ENCODE measurements around the gene SPINK5.
"Not testable (repeated sequence)": the region's sequence is repeated elsewhere in the genome, so short reads cannot be mapped to it uniquely, and the experiment has no call there.

Gene SPINK5

GRCh38 chr5:148042881-148043280 lies 20.9 kb upstream of the SPINK5 start:
- DNase-seq (ENCODE audit: low read depth), result no peak
- no peak overlapping the region for H3K4me3 ChIP-seq (ENCODE audit: low read length)
- TF ChIP-seq, protein P1, sequence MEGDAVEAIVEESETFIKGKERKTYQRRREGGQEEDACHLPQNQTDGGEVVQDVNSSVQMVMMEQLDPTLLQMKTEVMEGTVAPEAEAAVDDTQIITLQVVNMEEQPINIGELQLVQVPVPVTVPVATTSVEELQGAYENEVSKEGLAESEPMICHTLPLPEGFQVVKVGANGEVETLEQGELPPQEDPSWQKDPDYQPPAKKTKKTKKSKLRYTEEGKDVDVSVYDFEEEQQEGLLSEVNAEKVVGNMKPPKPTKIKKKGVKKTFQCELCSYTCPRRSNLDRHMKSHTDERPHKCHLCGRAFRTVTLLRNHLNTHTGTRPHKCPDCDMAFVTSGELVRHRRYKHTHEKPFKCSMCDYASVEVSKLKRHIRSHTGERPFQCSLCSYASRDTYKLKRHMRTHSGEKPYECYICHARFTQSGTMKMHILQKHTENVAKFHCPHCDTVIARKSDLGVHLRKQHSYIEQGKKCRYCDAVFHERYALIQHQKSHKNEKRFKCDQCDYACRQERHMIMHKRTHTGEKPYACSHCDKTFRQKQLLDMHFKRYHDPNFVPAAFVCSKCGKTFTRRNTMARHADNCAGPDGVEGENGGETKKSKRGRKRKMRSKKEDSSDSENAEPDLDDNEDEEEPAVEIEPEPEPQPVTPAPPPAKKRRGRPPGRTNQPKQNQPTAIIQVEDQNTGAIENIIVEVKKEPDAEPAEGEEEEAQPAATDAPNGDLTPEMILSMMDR (conservative IDR thresholded peaks at IDR 0.05; ENCODE audit: low read depth, low read length), result no peak

DNA sequence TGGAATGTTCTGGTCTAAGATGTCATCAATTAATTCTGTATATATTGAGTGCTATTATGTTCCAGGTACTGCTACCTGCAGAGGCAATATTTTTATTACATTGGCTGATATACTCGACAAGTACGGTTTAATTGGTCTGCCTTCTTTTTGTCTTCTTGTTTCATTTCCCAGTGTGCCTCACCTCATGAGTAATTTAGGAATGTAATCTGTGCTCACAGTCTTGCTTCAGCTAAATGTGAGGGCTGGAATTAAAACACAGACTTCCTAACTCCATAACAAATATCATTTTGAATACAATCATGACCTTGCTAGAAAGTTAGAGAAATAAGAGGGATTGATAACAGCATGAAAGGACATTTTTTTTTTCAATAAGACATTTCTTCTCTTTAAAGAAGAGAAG lies 20.1 kb upstream of the SPINK5 start:
- DNase-seq (ENCODE audit: low read depth), result no peak
- TF ChIP-seq, protein P1 (conservative IDR thresholded peaks at IDR 0.05; ENCODE audit: low read depth, low read length), result no peak
- no peak overlapping the region for H3K4me3 ChIP-seq (ENCODE audit: low read length)

DNA sequence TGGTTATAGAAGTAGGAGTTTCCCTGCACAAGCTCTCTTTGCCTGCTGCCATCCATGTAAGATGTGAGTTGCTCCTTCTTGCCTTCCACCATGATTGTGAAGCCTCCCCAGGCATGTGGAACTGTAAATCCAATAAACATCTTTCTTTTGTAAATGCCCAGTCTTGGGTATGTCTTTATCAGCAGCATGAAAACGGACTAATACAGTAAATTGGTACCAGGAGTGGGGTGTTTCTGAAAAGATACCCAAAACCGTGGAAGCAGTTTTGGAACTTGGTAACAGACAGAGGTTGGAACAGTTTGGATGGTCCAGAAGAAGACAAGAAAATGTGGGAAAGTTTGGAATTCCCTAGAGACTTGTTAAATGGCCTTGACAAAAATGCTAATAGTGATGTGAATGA lies 8.6 kb upstream of the SPINK5 start:
- H3K4me3 ChIP-seq (ENCODE audit: low read length); DNase-seq (ENCODE audit: low read depth): not testable (repeated sequence)

DNA sequence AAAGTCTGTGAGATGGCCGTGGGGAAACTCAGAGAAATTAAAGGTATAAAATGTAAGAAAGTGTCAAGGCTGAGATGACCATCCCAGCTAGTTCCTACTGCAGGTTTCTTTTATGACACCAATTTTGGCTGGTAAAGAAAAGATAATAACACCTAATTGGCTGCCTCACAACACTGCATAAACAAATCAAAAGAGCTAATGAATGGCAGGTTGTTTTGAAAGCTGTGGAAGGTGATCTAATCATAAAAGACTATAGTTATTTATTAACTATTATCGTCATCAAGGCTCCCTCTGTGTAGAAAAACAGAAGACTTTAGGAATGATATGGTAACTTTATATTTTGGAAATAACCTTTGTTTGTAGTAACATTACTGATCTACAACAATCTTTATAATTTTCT lies 3.5 kb upstream of the SPINK5 start:
- no peak overlapping the region for H3K4me3 ChIP-seq (ENCODE audit: low read length)
- DNase-seq (ENCODE audit: low read depth), result no peak
- TF ChIP-seq, protein P1 (conservative IDR thresholded peaks at IDR 0.05; ENCODE audit: low read depth, low read length), result no peak

DNA sequence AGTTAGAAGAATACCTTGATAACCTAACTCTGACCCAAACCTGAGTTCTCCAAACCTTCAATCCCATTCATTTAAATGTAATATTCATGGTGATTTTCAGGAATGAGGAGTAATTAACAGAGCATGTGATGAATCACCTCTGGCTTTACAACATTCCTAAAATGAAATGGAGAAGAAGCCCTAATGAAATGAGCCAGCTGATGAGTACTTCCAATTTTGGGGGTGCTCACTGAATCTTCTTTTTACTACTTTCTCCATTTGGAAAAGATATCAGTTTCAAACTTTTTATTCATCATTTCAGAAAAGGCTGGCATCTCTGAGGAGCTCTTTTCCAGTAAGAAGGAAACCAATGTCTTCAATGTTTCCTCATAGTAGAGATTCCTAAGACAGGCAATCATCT lies 2.9 kb upstream of the SPINK5 start:
- no peak overlapping the region for H3K4me3 ChIP-seq (ENCODE audit: low read length)
- TF ChIP-seq, protein P1 (conservative IDR thresholded peaks at IDR 0.05; ENCODE audit: low read depth, low read length), result no peak
- no peak for DNase-seq (ENCODE audit: low read depth)

DNA sequence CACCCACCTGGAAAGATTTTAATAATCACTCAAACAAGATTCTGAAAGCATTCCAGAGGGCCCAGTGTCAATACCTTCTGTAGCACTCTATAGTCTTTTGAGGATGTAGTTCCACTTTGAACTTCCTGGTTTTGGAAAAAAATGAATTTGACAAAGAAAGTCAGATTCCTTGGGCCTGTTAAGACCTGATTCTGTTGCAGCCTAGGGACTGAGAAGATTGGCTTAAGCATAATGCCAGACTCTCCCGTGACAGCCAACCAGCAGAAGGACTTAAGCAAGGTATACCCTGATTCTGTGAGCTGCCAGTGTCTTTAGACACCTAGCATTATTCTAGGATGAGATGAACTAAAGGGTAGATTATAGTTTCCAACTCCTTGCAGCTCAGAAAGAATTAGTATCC lies 6.8 kb downstream of the SPINK5 start:
- no peak overlapping the region for H3K4me3 ChIP-seq (ENCODE audit: low read length)
- TF ChIP-seq, protein P1 (conservative IDR thresholded peaks at IDR 0.05; ENCODE audit: low read depth, low read length), result no peak
- DNase-seq (ENCODE audit: low read depth), result no peak

DNA sequence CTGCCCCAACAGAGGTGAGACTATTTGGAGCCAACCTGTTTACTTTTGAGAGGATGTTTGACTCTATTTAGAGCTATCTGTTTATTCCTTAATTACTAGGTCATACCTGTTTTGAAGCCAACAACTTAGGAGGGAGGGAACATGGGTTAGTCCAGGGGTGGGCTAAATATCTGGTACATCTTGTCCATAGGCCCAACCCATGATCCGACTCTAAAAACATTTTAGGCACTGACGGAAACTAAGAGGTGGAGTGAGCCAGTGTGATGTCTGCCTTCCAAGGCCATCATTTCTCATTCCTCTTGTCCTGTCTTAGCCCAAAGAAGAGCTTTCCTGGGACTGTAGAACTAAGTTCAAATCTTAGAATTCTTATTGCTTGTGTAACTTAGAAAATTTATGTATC lies 8.4 kb downstream of the SPINK5 start:
- no peak overlapping the region for H3K4me3 ChIP-seq (ENCODE audit: low read length)
- no peak for DNase-seq (ENCODE audit: low read depth)
- TF ChIP-seq, protein P1 (conservative IDR thresholded peaks at IDR 0.05; ENCODE audit: low read depth, low read length), result no peak

DNA sequence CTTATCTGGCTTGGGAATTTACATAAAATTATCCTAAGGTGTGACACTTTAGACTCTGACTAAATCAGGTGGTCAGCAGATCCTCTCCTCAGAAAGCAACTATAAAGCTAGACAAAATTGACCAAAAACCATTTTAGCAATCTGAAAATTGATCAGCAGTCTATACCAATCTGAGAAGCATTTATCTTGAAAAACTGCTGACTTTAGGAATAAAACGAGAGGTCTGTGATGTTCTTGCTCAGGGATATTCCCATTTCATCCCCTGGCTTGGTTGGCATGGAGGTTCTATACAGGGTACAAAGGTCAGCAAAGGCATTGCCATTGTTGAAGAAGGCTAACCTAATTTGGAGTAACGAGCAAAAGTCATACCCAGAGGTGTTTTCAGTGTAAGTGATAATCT lies 11.7 kb downstream of the SPINK5 start:
- TF ChIP-seq, protein P1 (conservative IDR thresholded peaks at IDR 0.05; ENCODE audit: low read depth, low read length), result no peak
- H3K4me3 ChIP-seq (ENCODE audit: low read length), result no peak overlapping the region
- DNase-seq (ENCODE audit: low read depth), result no peak

Data from retinal pigment epithelial cell (primary cell).